IMR-90 (cell line): ENCODE measurements around the gene PTPRU. TPM values are rescaled to one million over a fixed set of nuclear protein-coding genes. Genes with fewer than 3 reads are reported as not detected.
A peak's percentile ranks its signal among the peaks of the same experiment; 100 is the strongest.

Source experiments
- ATAC-seq: fragments of 200-7000 bp; cut with Tn5 transposase; 2 replicates; pipeline ENCODE4 v1.9.1; 2020; ENCODE audit warnings: low read depth, mild to moderate bottlenecking, moderate library complexity
- BruUV-seq: library from RNA; stranded (reverse); fragments of 400-500 nt; replicated peaks from 2 replicates; lab custom pipeline; 2021; lab: Mats Ljungman, UMichigan
- CTCF ChIA-PET: fragments of 300-600 bp; formaldehyde crosslinking; extraction: SDS; loops from one replicate; lab custom pipeline; 2021; ENCODE audit warnings: antibody characterized with exemption; lab: Yijun Ruan, JAX
- POLR2A ChIA-PET: fragments of 300-600 bp; sonication (Branson Sonifier 250); formaldehyde crosslinking; loops from one replicate; lab custom pipeline; 2022; ENCODE audit warnings: antibody characterized with exemption; ENCODE audit not compliant: unreplicated experiment; lab: Charles Lee
- DNase-seq: peaks from one replicate; pipeline ENCODE4 v3.0.0; 2013
- H2AFZ ChIP-seq: replicated peaks from 2 replicates; pipeline ENCODE3; 2013; ENCODE audit warnings: low read length, mild to moderate bottlenecking; ENCODE audit not compliant: poor library complexity
- H2AK5ac ChIP-seq: 2 replicates; pipeline ENCODE4 v1.6.1; 2013; ENCODE audit warnings: low read depth, low read length, inconsistent platforms
- H2AK9ac ChIP-seq: replicated peaks from 2 replicates; pipeline ENCODE3; 2013; ENCODE audit warnings: mild to moderate bottlenecking, low read depth, low read length, moderate library complexity; ENCODE audit not compliant: poor library complexity
- H2BK120ac ChIP-seq: 2 replicates; pipeline ENCODE4 v1.6.1; 2013; ENCODE audit warnings: low read depth, low read length, inconsistent platforms
- H2BK15ac ChIP-seq: 3 replicates; pipeline ENCODE4 v1.6.1; 2013; ENCODE audit warnings: low read depth, low read length, inconsistent platforms
- H2BK20ac ChIP-seq: 2 replicates; pipeline ENCODE4 v1.6.1; 2013; ENCODE audit warnings: low read depth, mild to moderate bottlenecking, inconsistent platforms, low read length, moderate library complexity
- H2BK5ac ChIP-seq: 2 replicates; pipeline ENCODE4 v1.6.1; 2013; ENCODE audit warnings: mild to moderate bottlenecking, low read depth, low read length, inconsistent platforms; ENCODE audit not compliant: poor library complexity, severe bottlenecking
- H3K14ac ChIP-seq: replicated peaks from 2 replicates; pipeline ENCODE4 v1.6.1; 2013; ENCODE audit warnings: low read depth, low read length, inconsistent platforms
- H3K18ac ChIP-seq: 2 replicates; pipeline ENCODE4 v1.6.1; 2013; ENCODE audit warnings: low read depth, low read length, control low read depth
- H3K23ac ChIP-seq: 2 replicates; pipeline ENCODE4 v1.6.1; 2013; ENCODE audit warnings: low read depth, low read length, inconsistent platforms
- H3K27ac ChIP-seq: 2 replicates; pipeline ENCODE4 v1.5.1; 2013; ENCODE audit warnings: mild to moderate bottlenecking, control low read depth, low read length; ENCODE audit not compliant: insufficient read depth
- H3K27me3 ChIP-seq: 2 replicates; pipeline ENCODE4 v1.6.1; 2013; ENCODE audit warnings: low read length; ENCODE audit not compliant: control insufficient read depth, insufficient read depth
- H3K36me3 ChIP-seq: 2 replicates; pipeline ENCODE4 v1.6.1; 2013; ENCODE audit warnings: low read length, mixed read lengths; ENCODE audit not compliant: control insufficient read depth, insufficient read depth
- H3K4ac ChIP-seq: 2 replicates; pipeline ENCODE4 v1.6.1; 2013; ENCODE audit warnings: low read depth, low read length, inconsistent platforms
- H3K4me1 ChIP-seq: 2 replicates; pipeline ENCODE4 v1.6.1; 2013; ENCODE audit warnings: low read length, mixed read lengths; ENCODE audit not compliant: control insufficient read depth, insufficient read depth
- H3K4me2 ChIP-seq: 2 replicates; pipeline ENCODE4 v1.6.1; 2013; ENCODE audit warnings: low read depth, mild to moderate bottlenecking, control low read depth, low read length, moderate library complexity
- H3K4me3 ChIP-seq: 2 replicates; pipeline ENCODE4 v1.5.1; 2013; ENCODE audit warnings: low read depth, mild to moderate bottlenecking, control low read depth, low read length, moderate library complexity; ENCODE audit not compliant: insufficient read depth
- H3K56ac ChIP-seq: 2 replicates; pipeline ENCODE4 v1.6.1; 2013; ENCODE audit warnings: low read length, inconsistent platforms; ENCODE audit not compliant: insufficient read depth; ENCODE audit errors: extremely low read depth
- H3K79me1 ChIP-seq, 2 experiments: 2 replicates each; pipeline ENCODE4 v1.6.1; 2013; ENCODE audit warnings: low read length in 2 of 2, inconsistent platforms in 1 of 2, low read depth in 1 of 2
- H3K9ac ChIP-seq: 2 replicates; pipeline ENCODE4 v1.6.1; 2013; ENCODE audit warnings: low read depth, low read length, control low read depth
- H3K9me1 ChIP-seq: 2 replicates; pipeline ENCODE4 v1.6.1; 2013; ENCODE audit warnings: low read length, inconsistent platforms; ENCODE audit not compliant: insufficient read depth
- H3K9me3 ChIP-seq: 2 replicates; pipeline ENCODE4 v1.6.1; 2013; ENCODE audit warnings: low read length; ENCODE audit not compliant: control insufficient read depth, insufficient read depth
- H4K20me1 ChIP-seq: 2 replicates; pipeline ENCODE4 v1.6.1; 2013; ENCODE audit warnings: low read length, inconsistent platforms; ENCODE audit not compliant: insufficient read depth
- H4K5ac ChIP-seq: 2 replicates; pipeline ENCODE4 v1.6.1; 2013; ENCODE audit warnings: mild to moderate bottlenecking, low read depth, low read length, control low read depth
- H4K8ac ChIP-seq, 2 experiments: 2 replicates each; pipeline ENCODE4 v1.6.1; 2013; ENCODE audit warnings: low read depth in 2 of 2, low read length in 2 of 2, control low read depth in 1 of 2, inconsistent platforms in 1 of 2
- H4K91ac ChIP-seq: 2 replicates; pipeline ENCODE4 v1.6.1; 2013; ENCODE audit warnings: low read depth, low read length, inconsistent platforms; ENCODE audit not compliant: insufficient read depth
- CHD1 ChIP-seq: IDR thresholded peaks from 2 replicates; pipeline ENCODE4 v1.6.1; 2012; ENCODE audit warnings: low read depth, low read length, improper control_type of control experiment
- CTCF ChIP-seq: conservative IDR thresholded peaks from 2 replicates; pipeline ENCODE4 v1.5.1; 2012; ENCODE audit warnings: mild to moderate bottlenecking, low read depth, low read length, improper control_type of control experiment
- FOS ChIP-seq: fragments of 150-350 bp; IDR thresholded peaks from 2 replicates; pipeline ENCODE4 v1.6.1; 2016; ENCODE audit warnings: low read depth, low read length
- MAFK ChIP-seq: IDR thresholded peaks from 2 replicates; pipeline ENCODE4 v1.6.1; 2012; ENCODE audit warnings: low read depth, low read length, improper control_type of control experiment
- MAZ ChIP-seq: IDR thresholded peaks from 2 replicates; pipeline ENCODE4 v1.6.1; 2012; ENCODE audit warnings: low read depth, mild to moderate bottlenecking, low read length, improper control_type of control experiment, moderate library complexity, borderline replicate concordance
- NFE2L2 ChIP-seq: fragments of 150-350 bp; IDR thresholded peaks from 2 replicates; pipeline ENCODE4 v1.6.1; 2016; ENCODE audit warnings: low read depth, mild to moderate bottlenecking, low read length
- RAD21 ChIP-seq: IDR thresholded peaks from 2 replicates; pipeline ENCODE4 v1.6.1; 2012; ENCODE audit warnings: low read length, improper control_type of control experiment
- RCOR1 ChIP-seq: IDR thresholded peaks from 2 replicates; pipeline ENCODE4 v1.6.1; 2012; ENCODE audit warnings: mild to moderate bottlenecking, low read length, improper control_type of control experiment; ENCODE audit not compliant: insufficient replicate concordance
- RFX5 ChIP-seq: IDR thresholded peaks from 2 replicates; pipeline ENCODE4 v1.8.0; 2012; ENCODE audit warnings: low read depth, mild to moderate bottlenecking, low read length, moderate library complexity
- SMC3 ChIP-seq: fragments of 150-350 bp; IDR thresholded peaks from 2 replicates; pipeline ENCODE4 v1.6.1; 2016; ENCODE audit warnings: low read depth, mild to moderate bottlenecking, antibody characterized with exemption, low read length, moderate library complexity
- WGBS, 2 experiments: methylation state at CpG; one replicate each; pipeline versions ENCODE4 v1.1.5 to v1.1.7; 2013; ENCODE audit warnings: missing lambda C conversion rate in 2 of 2; ENCODE audit not compliant: insufficient read length in 1 of 2; ENCODE audit errors: extremely low coverage in 2 of 2; 5-methylcytosine and 5-hydroxymethylcytosine counted together
- dilution Hi-C: fragments of 300-500 bp; cut with HindIII; formaldehyde crosslinking; loops from one replicate; pipeline ENCODE4 v1.14.3; 2018; ENCODE audit warnings: low sequenced_read_pairs; ENCODE audit not compliant: unreplicated experiment
- in situ Hi-C: fragments of 300-500 bp; cut with MboI; formaldehyde crosslinking; loops from 3 replicates; pipeline ENCODE4 v1.14.3; 2019; ENCODE audit warnings: low sequenced_read_pairs, inconsistent platforms, mixed read lengths
- intact Hi-C: fragments of 100-400 bp; cut with micrococcal nuclease; formaldehyde crosslinking; loops from 2 replicates; pipeline ENCODE4 v1.10.0; 2022
- polyA plus RNA-seq, 3 experiments: library from polyadenylated mRNA; depleted of rRNA; stranded (reverse); fragments of >200 nt; gene quantifications; 2 replicates each; pipeline ENCODE4 v1.2.3, GENCODE V29; 2012; ENCODE audit warnings: low replicate concordance in 1 of 3
- total RNA-seq: library from RNA; depleted of rRNA; stranded (reverse); fragments of >200 nt; gene quantifications from 2 replicates; pipeline ENCODE4 v1.2.3, GENCODE V29; 2012
- TF ChIP-seq, protein P1 (sequence below): fragments of 150-350 bp; IDR thresholded peaks from 2 replicates; pipeline ENCODE4 v1.6.1; 2016; ENCODE audit warnings: low read depth, mild to moderate bottlenecking, low read length, moderate library complexity, borderline replicate concordance

The PTPRU gene
- total and polyA plus RNA-seq, 2 of the 4 experiments (the other 2 are of a cell fraction): 7.0 to 10.7 TPM

DNA sequence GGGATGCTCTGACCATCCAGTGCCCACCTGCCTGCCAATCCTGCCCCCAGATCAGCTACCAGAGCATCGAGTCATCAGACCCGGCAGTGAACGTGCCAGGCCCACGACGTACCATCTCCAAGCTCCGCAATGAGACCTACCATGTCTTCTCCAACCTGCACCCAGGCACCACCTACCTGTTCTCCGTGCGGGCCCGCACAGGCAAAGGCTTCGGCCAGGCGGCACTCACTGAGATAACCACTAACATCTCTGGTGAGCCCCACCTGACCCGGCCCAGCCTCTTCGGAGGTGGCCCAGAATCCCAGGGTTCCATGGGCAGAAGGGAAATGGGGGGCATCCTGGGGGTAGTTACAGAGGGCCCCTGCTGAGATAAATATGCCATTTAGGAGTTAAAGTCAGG is 43.1 kb downstream of the PTPRU start:
- Histone ChIP-seq H3K79me1 (no peaks in the 10 kb centered on the region; a peak in 1 of 4 replicates), H2AFZ (peak overlapping the region; percentile 14), H3K14ac (no peak overlapping the region), H4K5ac (no peak overlapping the region), H3K4me2 (no peak overlapping the region), H2AK5ac (no peak overlapping the region), H3K27ac (no peak overlapping the region), H3K9me1 (peaks cover 8% of the 10 kb centered on the region), H3K27me3 (no peaks in the 10 kb centered on the region), H2BK120ac (no peak overlapping the region), H2BK15ac (no peak overlapping the region), H3K4me3 (no peak overlapping the region), H4K91ac (no peak overlapping the region), H3K9me3 (no peaks in the 10 kb centered on the region), H4K20me1 (no peaks in the 10 kb centered on the region), H3K36me3 (no peaks in the 10 kb centered on the region; the same call in 1 of the 2 replicates), H3K56ac (no peak overlapping the region), H2AK9ac (no peak overlapping the region), H4K8ac (no peak overlapping the region), H2BK20ac (no peak overlapping the region), H3K18ac (no peak overlapping the region), H3K4ac (no peak overlapping the region), H2BK5ac (no peak overlapping the region), H3K23ac (no peak overlapping the region), H3K9ac (no peak overlapping the region), H3K4me1 (0 out of 2 replicates have a peak, but pooled peaks cover 3% of the 10 kb centered on the region)
- no TSS peak for BruUV-seq
- TF ChIP-seq FOS (no peak), RAD21 (no peak), CTCF (no peak), RCOR1 (no peak), SMC3 (no peak), MAZ (no peak), MAFK (no peak), RFX5 (no peak), CHD1 (no peak), NFE2L2 (no peak)
- TF ChIP-seq, protein P1, sequence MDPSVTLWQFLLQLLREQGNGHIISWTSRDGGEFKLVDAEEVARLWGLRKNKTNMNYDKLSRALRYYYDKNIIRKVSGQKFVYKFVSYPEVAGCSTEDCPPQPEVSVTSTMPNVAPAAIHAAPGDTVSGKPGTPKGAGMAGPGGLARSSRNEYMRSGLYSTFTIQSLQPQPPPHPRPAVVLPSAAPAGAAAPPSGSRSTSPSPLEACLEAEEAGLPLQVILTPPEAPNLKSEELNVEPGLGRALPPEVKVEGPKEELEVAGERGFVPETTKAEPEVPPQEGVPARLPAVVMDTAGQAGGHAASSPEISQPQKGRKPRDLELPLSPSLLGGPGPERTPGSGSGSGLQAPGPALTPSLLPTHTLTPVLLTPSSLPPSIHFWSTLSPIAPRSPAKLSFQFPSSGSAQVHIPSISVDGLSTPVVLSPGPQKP: no peak
- dilution Hi-C loops (no loop called here), in situ Hi-C loops (no loop called here), intact Hi-C loops (no loop called here)
- ChIA-PET CTCF (no interaction called here), POLR2A (no interaction called here)
- WGBS, 2 experiments: 92% methylated on average over 6 of the region's 13 CpGs; no CpG with 5 or more reads in 1 of the 2 experiments
- no peak for ATAC-seq
- DNase-seq: no peak
